Endothelial cell of umbilical vein (primary cell): ENCODE data around the gene CERKL. TPM values are rescaled to one million over a fixed set of nuclear protein-coding genes. Genes with fewer than 3 reads are reported as not detected.

Source experiments
- BruUV-seq: library from RNA; stranded (reverse); fragments of 400-500 nt; replicated peaks from 2 replicates; lab custom pipeline; 2021; lab: Mats Ljungman, UMichigan
- CTCF ChIA-PET: fragments of 300-600, 350-600 bp; sonication (Branson Sonifier 250); formaldehyde crosslinking; loops from one replicate; lab custom pipeline; 2021; ENCODE audit warnings: antibody characterized with exemption, inconsistent platforms; lab: Charles Lee
- POLR2A ChIA-PET: fragments of 300-600, 350-600 bp; sonication (Branson Sonifier 250); formaldehyde crosslinking; loops from one replicate; lab custom pipeline; 2021; ENCODE audit warnings: antibody characterized with exemption, inconsistent platforms; lab: Charles Lee
- DNase-seq: peaks from one replicate; pipeline ENCODE4 v3.0.0-alpha.2; 2011; ENCODE audit warnings: low read depth, low spot score
- FAIRE-seq: peaks from 2 replicates; lab custom pipeline; 2011; peaks lifted over from hg19 to GRCh38; lab: Jason Lieb, UNC
- H2AFZ ChIP-seq: 2 replicates; pipeline ENCODE4 v1.6.0; 2012; ENCODE audit warnings: low read depth, low read length, control low read depth, inconsistent platforms
- H3K27ac ChIP-seq: 2 replicates; pipeline ENCODE4 v1.5.1; 2011; ENCODE audit warnings: low read depth, mild to moderate bottlenecking, control low read depth, low read length, moderate library complexity; ENCODE audit not compliant: insufficient read depth
- H3K27me3 ChIP-seq, 2 experiments: 2 replicates each; pipeline versions ENCODE4 v1.6.0 to v1.6.1; 2011; ENCODE audit warnings: low read length in 2 of 2, mixed read lengths in 1 of 2; ENCODE audit not compliant: control insufficient read depth in 2 of 2, insufficient read depth in 2 of 2
- H3K36me3 ChIP-seq, 2 experiments: 2 replicates in 1 of 2; 3 replicates in 1 of 2; pipeline ENCODE4 v1.5.1; 2011; ENCODE audit warnings: low read length in 2 of 2, mild to moderate bottlenecking in 1 of 2, moderate library complexity in 1 of 2; ENCODE audit not compliant: control insufficient read depth in 2 of 2, insufficient read depth in 2 of 2; ENCODE audit errors: extremely low read depth in 1 of 2
- H3K4me1 ChIP-seq: 3 replicates; pipeline ENCODE4 v1.5.1; 2011; ENCODE audit warnings: mild to moderate bottlenecking, low read length; ENCODE audit not compliant: control insufficient read depth, insufficient read depth; ENCODE audit errors: extremely low read depth
- H3K4me2 ChIP-seq: 2 replicates; pipeline ENCODE4 v1.6.1; 2011; ENCODE audit warnings: low read length, control low read depth, mixed read lengths; ENCODE audit not compliant: insufficient read depth
- H3K4me3 ChIP-seq, 3 experiments: fragments of 200-600 bp in 1 of 3; sonication (generic), shearing (Covaris generic) in 1 of 3; replicated peaks in 1 of 3; 2 replicates each; pipeline ENCODE4 v1.5.1; 2011 to 2016; ENCODE audit warnings: control low read depth in 3 of 3, low read length in 3 of 3, mild to moderate bottlenecking in 2 of 3, inconsistent platforms in 1 of 3, low read depth in 1 of 3, moderate library complexity in 1 of 3; ENCODE audit not compliant: insufficient read depth in 1 of 3
- H3K79me2 ChIP-seq: 2 replicates; pipeline ENCODE4 v1.6.0; 2012; ENCODE audit warnings: low read length, inconsistent platforms; ENCODE audit not compliant: control insufficient read depth, insufficient read depth
- H3K9ac ChIP-seq: replicated peaks from 2 replicates; pipeline ENCODE3; 2011; ENCODE audit warnings: low read length, control low read depth; ENCODE audit not compliant: insufficient read depth; ENCODE audit errors: extremely low read depth
- H3K9me1 ChIP-seq: replicated peaks from 3 replicates; pipeline ENCODE4 v1.6.0; 2011; ENCODE audit warnings: mild to moderate bottlenecking, low read length; ENCODE audit not compliant: control insufficient read depth, insufficient read depth; ENCODE audit errors: extremely low read depth
- H3K9me3 ChIP-seq: replicated peaks from 2 replicates; pipeline ENCODE4 v1.5.1; 2012; ENCODE audit warnings: low read length, inconsistent platforms; ENCODE audit not compliant: control insufficient read depth, insufficient read depth
- H4K20me1 ChIP-seq: replicated peaks from 2 replicates; pipeline ENCODE3; 2011; ENCODE audit warnings: mild to moderate bottlenecking, low read length; ENCODE audit not compliant: control insufficient read depth, insufficient read depth; ENCODE audit errors: extremely low read depth
- EZH2 ChIP-seq: IDR thresholded peaks from 2 replicates; pipeline ENCODE4 v1.6.1; 2012; ENCODE audit warnings: borderline replicate concordance, low read depth, mild to moderate bottlenecking, moderate library complexity, low read length, inconsistent platforms; ENCODE audit not compliant: severe bottlenecking
- FOS ChIP-seq: IDR thresholded peaks from 2 replicates; pipeline ENCODE4 v1.6.1; 2011; ENCODE audit warnings: mild to moderate bottlenecking, low read length, moderate library complexity, borderline replicate concordance; ENCODE audit not compliant: insufficient read depth
- GATA2 ChIP-seq: IDR thresholded peaks from 2 replicates; pipeline ENCODE4 v1.7.0; 2011; ENCODE audit warnings: low read depth, mild to moderate bottlenecking, moderate library complexity, mixed read lengths, low read length; ENCODE audit not compliant: insufficient read length, insufficient read depth
- JUN ChIP-seq: IDR thresholded peaks from 2 replicates; pipeline ENCODE4 v1.6.1; 2011; ENCODE audit warnings: borderline replicate concordance, low read depth; ENCODE audit not compliant: insufficient read length, insufficient read depth
- MYC ChIP-seq: IDR thresholded peaks from one replicate; pipeline ENCODE4 v1.6.1; 2011; ENCODE audit warnings: mild to moderate bottlenecking, low read depth, low read length
- POLR2A ChIP-seq: IDR thresholded peaks from 2 replicates; pipeline ENCODE4 v1.6.1; 2012; ENCODE audit warnings: low read depth, mild to moderate bottlenecking, control low read depth, low read length
- POLR2AphosphoS5 ChIP-seq: IDR thresholded peaks from 2 replicates; pipeline ENCODE4 v1.6.1; 2012; ENCODE audit warnings: low read depth, mild to moderate bottlenecking, control low read depth, low read length, moderate library complexity; ENCODE audit not compliant: insufficient read depth
- dilution Hi-C: fragments of 300-500 bp; cut with MboI; formaldehyde crosslinking; loops from one replicate; pipeline ENCODE4 v1.15.0; 2019; ENCODE audit warnings: low sequenced_read_pairs; ENCODE audit not compliant: extremely low pct_ligation_motif_present
- intact Hi-C: fragments of 100-400 bp; cut with micrococcal nuclease; formaldehyde crosslinking; loops from one replicate; pipeline ENCODE4 v1.10.0; 2022
- polyA plus RNA-seq, 4 experiments: library from polyadenylated mRNA; depleted of rRNA in 3 of 4; stranded (reverse) in 3 of 4; unstranded in 1 of 4; fragments of >200 nt; gene quantifications; 2 replicates each; pipeline versions ENCODE4 v1.2.1 to v1.2.3, GENCODE V29; 2011 to 2012; ENCODE audit warnings: missing spikeins in 1 of 4
- total RNA-seq: library from RNA; stranded (reverse); gene quantifications from 2 replicates; pipeline ENCODE4 v1.2.3, GENCODE V29; 2021
- TF ChIP-seq, protein P1 (sequence below): IDR thresholded peaks from 2 replicates; pipeline ENCODE4 v1.6.1; 2011; ENCODE audit not compliant: insufficient read depth, insufficient read length
- TF ChIP-seq, protein P2 (sequence below), 2 donors: IDR thresholded peaks; 1 replicate in 1 of 2; 2 replicates in 1 of 2; pipeline ENCODE4 v1.5.1; 2011; ENCODE audit warnings: low read length in 2 of 2, mild to moderate bottlenecking in 2 of 2, moderate library complexity in 2 of 2, control low read depth in 1 of 2, inconsistent platforms in 1 of 2, low read depth in 1 of 2; ENCODE audit not compliant: insufficient read depth in 1 of 2; ENCODE audit errors: extremely low read depth in 1 of 2

Gene CERKL
- total and polyA plus RNA-seq, 2 donors (not counting 3 experiments of a cell fraction or from before 2014, with no cell fraction given) = not detected

DNA sequence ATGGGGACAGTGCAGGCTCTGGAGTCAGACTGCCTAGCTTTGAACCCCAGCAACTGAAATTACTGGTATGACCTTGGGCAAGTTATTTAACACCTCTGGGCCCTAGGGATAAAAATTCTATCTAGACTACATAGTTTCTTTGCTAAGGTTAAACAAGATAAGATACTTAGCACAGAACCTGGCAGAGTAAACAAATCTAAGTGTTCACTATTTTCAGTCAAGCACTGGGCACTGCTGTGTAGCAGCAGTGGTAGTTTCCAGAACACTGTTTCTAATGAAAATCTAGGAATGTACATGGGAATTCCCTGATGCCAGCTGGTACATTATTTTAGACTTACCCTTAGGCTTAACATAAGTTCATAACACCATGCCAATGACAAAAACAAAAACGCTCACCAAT, 17.2 kb downstream of the CERKL start:
- intact Hi-C loops (no loop called here), dilution Hi-C loops (no loop called here)
- H3K27me3 ChIP-seq = no peaks in the 10 kb centered on the region
- no peak overlapping the region for H2AFZ ChIP-seq
- no peaks in the 10 kb centered on the region for H3K9me3 ChIP-seq
- ChIA-PET POLR2A (no interaction called here), CTCF (no interaction called here)
- BruUV-seq = no TSS peak
- no peaks in the 10 kb centered on the region for H3K79me2 ChIP-seq
- no peak overlapping the region for H3K4me2 ChIP-seq
- H3K27ac ChIP-seq = no peak overlapping the region
- TF ChIP-seq GATA2 (no peak), JUN (no peak), MYC (no peak), POLR2AphosphoS5 (no peak), FOS (no peak), EZH2 (no peak), POLR2A (no peak)
- TF ChIP-seq, protein P1, sequence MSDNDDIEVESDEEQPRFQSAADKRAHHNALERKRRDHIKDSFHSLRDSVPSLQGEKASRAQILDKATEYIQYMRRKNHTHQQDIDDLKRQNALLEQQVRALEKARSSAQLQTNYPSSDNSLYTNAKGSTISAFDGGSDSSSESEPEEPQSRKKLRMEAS = no peak
- TF ChIP-seq, protein P2, sequence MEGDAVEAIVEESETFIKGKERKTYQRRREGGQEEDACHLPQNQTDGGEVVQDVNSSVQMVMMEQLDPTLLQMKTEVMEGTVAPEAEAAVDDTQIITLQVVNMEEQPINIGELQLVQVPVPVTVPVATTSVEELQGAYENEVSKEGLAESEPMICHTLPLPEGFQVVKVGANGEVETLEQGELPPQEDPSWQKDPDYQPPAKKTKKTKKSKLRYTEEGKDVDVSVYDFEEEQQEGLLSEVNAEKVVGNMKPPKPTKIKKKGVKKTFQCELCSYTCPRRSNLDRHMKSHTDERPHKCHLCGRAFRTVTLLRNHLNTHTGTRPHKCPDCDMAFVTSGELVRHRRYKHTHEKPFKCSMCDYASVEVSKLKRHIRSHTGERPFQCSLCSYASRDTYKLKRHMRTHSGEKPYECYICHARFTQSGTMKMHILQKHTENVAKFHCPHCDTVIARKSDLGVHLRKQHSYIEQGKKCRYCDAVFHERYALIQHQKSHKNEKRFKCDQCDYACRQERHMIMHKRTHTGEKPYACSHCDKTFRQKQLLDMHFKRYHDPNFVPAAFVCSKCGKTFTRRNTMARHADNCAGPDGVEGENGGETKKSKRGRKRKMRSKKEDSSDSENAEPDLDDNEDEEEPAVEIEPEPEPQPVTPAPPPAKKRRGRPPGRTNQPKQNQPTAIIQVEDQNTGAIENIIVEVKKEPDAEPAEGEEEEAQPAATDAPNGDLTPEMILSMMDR (IDR thresholded peaks at IDR 0.05; ENCODE audit: extremely low read depth in 1 of 2, insufficient read depth in 1 of 2, low read depth in 1 of 2, low read length in 2 of 2) = no peak
- no peak overlapping the region for H3K4me3 ChIP-seq
- H4K20me1 ChIP-seq = no peaks in the 10 kb centered on the region
- H3K36me3 ChIP-seq = no peaks in the 10 kb centered on the region
- H3K4me1 ChIP-seq = no peaks in the 10 kb centered on the region
- no peaks in the 10 kb centered on the region for H3K9me1 ChIP-seq
- no peak overlapping the region for H3K9ac ChIP-seq
- FAIRE-seq = no peak
- no peak for DNase-seq
